Esophagus mucosa (tissue), 1 donor: ENCODE results near the gene POLR1G. TPM values are rescaled to one million over a fixed set of nuclear protein-coding genes. Genes with fewer than 3 reads are reported as not detected.
A peak's percentile ranks its signal among the peaks of the same experiment; 100 is the strongest.
"Not testable (repeated sequence)": the region's sequence is repeated elsewhere in the genome, so short reads cannot be mapped to it uniquely, and the experiment has no call there.

Experiments
- ATAC-seq: fragments of 200-7000 bp; cut with Tn5 transposase; one replicate; pipeline ENCODE4 v1.9.1; 2020
- total RNA-seq: library from RNA; stranded (reverse); gene quantifications from one replicate; pipeline ENCODE4 v1.2.4, GENCODE V29; 2023
- donor health status: DM: yes; HTN: yes; CAD: no.

POLR1G gene
- total RNA-seq, 1 donor from 2014 or later = 6.5 TPM

DNA sequence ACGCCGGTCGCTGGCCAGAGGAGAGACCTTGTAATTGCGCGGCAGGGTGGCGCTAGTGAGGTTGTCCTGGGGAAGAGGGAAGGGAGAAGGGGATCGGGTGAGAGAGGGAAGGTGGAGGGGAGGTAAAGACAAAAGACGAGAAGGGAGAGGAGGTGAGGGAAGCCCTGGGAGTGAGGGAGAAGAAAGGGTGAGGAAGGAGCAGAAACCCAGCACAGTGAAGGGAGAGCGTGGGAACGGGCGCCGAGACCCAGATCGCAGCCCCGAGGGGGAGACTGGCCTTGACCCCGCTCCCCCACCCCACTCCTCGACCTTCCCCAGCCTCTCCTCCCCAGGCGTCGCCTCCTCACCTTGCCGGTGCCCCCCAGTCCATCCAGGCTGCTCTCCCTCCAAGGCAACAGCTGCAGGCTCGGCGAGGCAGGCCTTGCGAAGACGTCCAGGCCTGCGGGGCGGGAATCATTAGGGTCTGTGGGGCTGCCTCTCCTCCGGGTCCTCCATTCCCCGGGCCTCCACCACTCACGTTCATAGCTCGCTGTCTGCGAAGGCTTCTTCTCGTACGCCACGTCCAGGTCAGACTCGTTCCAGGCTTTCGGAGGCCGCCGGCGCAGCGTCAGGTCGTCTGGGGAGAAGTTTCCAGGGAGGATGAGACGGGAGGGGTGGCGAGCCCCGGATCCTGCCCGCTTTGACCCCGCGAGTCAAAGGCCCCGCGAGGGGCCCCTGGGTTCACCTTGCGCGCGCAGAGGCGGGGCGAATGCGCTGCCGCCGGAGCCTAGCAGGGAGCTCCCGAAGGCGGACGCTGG, 10.4 kb upstream of the POLR1G start:
- no peak for ATAC-seq

DNA sequence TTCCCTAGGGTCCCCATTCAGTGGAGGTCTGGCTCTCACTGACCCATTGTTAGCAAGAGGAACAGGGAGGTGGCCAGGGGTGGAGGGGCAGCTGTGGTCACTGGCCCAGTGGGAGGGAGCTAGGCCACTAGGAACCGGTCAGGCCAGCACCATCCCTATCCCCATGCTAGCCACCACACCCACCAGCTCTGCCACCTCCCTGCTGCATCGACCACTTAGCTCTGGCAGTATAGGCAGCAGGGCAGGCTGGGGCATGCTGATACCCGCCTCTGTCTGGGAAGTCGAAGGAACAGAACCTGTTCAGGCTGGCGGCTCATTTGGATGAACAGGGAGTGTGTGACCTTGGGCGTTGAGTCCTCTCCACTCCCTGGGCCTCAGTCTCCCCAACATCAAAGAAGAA, 6.3 kb upstream of the POLR1G start:
- peak; percentile 75 for ATAC-seq

DNA sequence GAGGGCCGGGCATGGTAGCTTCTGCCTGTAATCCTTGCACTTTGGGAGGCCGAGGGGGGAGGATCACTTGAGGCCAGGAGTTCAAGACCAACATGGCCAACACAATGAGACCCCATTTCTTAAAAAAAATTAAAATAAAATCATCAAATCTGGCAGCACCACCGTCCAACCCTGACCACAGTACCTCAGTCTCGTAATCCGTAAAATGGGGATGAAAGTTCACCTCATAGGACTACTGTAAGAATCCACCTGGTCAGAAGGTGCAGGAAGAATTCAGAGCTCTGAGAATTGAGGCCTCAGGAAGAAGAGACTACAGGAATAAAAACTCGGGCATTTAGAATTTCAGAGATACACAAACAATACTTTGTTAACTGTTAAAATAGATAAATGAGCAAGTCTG, 4.6 kb upstream of the POLR1G start:
- ATAC-seq = no peak

DNA sequence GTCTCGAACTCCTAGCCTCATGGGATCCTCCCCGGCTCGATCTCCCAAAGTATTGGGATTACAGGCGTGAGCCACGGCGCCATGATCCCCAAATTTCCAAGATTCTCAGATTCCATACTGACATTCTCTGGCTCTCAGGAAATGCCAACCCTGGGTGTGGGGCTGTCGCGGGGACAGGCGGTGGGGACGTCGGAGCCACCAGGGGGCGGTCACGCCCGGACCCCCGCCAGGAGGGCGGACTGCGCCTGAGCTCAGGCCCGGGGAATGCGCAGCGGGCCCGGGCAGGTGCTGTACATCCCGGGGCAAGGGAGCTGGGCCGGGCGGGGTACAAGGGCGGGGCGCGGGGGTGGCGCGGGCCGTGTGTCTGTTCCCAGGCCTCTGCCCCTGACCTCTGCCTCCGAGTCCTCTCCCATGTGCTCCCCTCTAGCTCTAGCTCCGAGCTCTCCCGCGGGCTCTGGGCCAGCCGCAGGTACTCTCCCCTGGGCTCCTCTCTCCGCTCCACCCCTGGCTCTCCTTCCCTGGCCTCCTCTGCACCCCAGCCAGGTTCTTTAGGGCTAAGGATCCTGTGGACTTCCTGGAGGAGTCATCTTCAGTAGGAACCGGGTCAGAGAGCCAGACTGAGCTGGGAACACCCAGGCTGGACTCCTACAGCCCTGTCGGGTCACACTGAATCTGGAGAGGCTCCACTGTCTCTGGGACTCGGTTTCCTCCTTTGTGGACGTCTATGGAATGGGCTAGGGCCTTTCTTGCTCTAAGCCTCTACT, 4.0 kb upstream of the POLR1G start:
- ATAC-seq = peak; percentile 48

DNA sequence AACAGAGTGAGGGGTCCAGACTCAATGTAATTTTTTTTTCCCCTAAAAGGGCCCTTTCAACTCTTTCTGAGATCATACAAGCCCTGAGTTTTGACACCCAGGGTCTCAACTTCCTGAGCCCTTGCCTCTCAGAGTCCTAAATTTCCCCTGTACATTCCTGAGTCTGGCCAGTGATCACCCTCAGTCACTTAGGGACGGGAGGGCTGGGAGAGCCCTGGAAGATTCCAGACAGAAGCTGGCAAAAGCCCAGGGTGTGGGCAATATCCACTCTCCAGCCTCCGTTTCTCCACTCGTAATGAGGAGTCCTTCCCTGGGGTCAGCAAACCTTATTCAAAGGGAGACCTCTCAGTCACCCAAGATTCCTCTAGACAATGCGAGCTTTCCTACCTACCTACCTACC, 3.2 kb upstream of the POLR1G start:
- no peak for ATAC-seq

DNA sequence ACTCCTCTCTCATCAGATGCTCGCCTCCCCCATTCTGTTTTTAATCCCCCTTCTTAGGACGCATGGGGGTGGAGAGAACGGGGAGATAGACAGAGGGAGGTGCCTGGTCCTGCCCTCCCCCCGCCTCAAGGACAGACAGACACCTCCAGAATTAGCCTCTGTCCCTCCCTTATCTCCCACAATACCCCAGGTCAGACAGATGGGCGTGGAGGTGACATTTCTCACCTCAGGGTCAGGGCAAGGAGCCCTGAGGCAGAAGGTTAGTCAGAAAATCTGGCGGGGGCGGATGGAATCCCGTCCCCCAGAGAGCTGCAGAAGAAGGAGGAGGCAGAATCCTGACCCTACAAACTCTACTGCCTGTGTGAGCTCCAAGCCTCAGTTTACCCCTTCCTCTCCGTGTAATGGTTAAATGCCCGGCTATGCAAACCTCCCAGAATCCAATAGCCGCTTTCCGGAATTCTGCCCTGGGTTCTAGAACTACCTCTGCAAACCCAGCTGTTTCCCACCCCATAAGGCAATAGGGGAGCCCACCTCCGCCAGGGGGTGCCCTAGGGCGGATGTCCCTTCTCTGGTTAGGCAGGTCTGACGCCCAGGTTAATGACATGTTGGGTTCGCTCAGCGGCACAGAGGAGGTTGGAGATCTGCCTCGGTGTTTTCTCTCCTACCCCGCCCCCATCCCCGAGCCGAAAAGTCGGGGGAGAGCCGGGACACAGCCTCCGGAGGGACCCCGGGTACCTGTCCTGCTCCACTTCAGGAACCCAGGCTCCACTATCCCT, 2.5 kb upstream of the POLR1G start:
- ATAC-seq = peak; percentile 9

DNA sequence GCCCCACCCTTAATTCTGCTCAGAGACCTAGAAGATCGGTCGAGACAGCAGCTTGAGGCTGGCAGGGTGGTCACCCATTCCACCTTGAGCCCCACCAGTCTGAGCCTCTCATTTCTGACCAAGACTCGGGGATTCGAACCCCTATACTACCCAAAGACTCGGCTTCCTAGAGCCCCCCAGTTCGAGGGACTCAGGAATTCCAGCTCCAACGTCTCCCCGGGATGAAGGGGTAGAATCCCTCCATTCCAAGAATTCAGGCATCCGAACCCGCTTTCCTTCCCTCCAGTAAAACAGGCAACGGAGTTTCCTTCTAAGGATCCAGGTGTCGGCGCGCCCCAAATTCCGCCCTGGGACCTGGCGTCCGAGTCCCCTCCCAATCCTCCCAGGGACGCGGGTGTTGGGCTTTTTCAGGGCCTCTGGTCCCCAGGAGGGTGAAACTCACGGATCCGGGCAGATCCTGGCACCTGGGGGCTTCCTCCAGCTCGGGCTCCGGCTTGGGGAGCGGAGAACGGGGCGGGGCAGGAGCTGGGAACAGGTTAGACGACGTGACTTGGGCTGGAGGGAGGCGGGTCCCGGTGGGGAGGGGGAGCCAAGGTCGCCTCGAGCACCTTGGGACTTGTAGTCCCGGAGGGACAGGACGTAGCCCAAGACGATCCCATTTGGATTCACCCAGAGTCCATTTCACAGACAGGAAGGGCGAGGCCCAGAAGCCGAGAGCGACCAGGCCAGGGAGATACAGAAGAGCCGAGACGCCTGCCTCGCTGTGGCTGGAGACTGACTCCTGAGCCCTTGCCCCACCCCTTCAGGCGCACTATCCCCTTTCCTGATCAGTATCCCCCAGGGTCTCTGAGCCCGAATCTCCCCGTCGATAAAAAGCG, 1.6 kb upstream of the POLR1G start, which contains the start of gene PPP1R13L:
TSS of gene PPP1R13L (minus strand) at position 513 of the 878 bp plus-strand sequence. CDS start 6,751 bp downstream, outside the sequence.
- ATAC-seq = peak; percentile 73

DNA sequence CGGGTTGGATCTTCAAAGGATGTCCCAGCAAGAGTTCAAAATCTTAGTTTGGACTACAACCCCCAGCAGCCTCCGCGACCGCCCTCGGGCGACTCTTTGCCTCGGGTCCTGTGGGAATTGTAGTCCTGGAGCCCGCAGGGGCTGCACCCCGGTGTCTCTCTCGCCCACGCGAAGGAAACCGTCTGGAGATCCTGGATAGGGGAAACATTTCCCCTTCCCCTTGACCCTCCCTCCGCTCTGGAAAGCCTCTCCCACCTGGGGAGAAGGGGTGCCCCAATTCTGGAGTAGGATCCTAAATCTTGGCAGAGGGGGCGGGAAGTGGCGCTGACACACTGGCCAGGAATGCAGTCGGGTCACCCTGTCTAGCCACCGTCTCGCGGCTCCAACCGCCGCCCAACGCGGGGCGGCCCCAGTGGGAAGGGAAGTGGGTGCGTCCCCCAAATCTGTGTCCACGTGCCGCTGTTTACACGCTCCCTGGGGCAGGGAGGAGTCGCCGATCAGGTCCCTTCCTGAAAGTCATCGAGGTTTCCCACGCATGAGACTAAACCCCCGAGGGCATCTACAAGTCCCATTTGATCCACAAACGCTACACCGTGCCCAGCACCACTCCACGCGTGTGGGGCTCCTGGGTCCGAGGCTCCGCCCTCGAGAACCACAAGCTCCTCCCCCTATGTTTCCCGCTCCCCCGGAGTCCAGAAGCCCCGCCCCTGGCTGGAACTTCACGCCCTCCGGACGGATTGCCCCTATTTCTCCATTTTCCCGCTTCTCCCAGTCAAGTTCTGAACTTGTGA, 814 bp upstream of the POLR1G start:
- ATAC-seq = peak; percentile 78

DNA sequence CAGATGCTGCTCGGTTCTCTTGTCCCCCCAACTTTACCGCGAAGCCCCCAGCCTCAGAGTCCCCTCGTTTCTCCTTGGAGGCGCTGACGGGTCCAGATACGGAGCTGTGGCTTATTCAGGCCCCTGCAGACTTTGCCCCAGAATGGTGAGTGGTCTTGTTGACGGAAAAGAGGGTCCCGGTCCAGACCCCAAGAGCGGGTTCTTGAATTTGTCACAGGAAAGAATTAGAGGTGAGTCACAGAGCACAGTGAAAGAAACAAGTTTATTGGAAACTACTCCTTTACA, 589 bp downstream of the POLR1G start:
- ATAC-seq = no peak

DNA sequence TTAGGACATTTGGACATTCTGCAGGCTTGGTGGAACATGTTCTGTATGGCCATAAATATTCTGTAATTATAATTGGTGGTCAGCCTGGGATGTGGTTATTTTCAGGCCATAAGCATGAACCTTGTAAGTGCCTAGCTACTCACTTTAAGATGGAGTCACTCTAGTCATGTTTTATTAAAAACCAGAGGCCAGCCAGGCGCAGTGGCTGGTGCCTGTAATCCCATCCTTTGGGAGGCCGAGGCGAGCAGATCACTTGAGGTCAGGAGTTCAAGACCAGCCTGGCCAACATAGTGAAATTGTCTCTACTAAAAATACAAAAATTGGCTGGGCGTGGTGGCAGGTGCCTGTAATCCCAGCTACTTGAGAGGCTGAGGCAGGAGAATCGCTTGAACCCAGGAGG, 1.1 kb downstream of the POLR1G start:
- ATAC-seq = not testable (repeated sequence)

DNA sequence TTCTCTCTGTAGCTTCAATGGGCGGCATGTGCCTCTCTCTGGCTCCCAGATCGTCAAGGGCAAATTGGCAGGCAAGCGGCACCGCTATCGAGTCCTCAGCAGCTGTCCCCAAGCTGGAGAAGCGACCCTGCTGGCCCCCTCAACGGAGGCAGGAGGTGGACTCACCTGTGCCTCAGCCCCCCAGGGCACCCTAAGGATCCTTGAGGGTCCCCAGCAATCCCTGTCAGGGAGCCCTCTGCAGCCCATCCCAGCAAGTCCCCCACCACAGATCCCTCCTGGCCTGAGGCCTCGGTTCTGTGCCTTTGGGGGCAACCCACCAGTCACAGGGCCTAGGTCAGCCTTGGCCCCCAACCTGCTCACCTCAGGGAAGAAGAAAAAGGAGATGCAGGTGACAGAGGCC, 1.7 kb downstream of the POLR1G start:
- ATAC-seq = no peak

DNA sequence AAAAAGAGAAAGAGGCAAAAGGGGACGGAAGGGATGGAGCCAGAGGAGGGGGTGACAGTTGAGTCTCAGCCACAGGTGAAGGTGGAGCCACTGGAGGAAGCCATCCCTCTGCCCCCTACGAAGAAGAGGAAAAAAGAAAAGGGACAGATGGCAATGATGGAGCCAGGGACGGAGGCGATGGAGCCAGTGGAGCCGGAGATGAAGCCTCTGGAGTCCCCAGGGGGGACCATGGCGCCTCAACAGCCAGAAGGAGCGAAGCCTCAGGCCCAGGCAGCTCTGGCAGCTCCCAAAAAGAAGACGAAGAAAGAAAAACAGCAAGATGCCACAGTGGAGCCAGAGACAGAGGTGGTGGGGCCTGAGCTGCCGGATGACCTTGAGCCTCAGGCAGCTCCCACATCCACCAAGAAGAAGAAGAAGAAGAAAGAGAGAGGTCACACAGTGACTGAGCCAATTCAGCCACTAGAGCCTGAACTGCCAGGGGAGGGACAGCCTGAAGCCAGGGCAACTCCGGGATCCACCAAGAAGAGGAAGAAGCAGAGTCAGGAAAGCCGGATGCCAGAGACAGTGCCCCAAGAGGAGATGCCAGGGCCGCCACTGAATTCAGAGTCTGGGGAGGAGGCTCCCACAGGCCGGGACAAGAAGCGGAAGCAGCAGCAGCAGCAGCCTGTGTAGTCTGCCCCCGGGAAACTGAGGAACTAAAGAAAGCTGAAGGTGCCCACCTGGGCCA, 2.5 kb downstream of the POLR1G start:
- no peak for ATAC-seq

DNA sequence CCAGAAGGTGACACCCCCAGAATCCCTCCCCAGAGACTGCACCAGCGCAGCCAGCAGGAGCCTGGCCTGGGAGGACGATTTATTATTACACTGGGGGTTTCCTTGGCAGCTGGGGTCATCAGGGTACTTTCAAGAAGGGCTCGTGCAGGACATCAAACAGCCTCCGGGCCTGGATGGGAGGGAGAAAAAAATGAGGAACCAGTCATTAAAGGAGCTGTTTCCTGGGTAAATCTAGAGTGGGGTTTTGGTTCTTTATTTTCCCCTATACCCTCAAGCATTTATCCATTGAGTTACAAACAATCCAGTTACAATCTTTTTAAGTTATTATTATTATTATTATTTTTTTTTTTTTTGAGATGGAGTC, 3.1 kb downstream of the POLR1G start:
- ATAC-seq = no peak

DNA sequence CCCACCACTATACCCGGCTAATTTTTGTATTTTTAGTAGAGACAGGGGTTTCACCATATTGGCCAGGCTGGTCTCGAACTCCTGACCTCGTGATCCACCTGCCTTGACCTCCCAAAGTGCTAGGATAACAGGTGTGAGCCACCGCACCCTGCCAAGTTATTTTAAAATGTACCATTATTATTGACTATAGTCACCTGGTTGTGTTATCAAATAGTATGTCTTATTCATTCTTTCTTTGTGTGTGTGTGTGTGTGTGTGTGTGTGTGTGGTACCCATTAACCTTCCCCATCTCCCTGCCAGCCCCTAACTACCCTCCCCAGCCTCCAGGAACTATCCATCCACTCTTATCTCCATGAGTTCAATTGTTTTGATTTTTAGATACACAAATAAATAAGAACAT, 3.9 kb downstream of the POLR1G start:
- not testable (repeated sequence) for ATAC-seq

DNA sequence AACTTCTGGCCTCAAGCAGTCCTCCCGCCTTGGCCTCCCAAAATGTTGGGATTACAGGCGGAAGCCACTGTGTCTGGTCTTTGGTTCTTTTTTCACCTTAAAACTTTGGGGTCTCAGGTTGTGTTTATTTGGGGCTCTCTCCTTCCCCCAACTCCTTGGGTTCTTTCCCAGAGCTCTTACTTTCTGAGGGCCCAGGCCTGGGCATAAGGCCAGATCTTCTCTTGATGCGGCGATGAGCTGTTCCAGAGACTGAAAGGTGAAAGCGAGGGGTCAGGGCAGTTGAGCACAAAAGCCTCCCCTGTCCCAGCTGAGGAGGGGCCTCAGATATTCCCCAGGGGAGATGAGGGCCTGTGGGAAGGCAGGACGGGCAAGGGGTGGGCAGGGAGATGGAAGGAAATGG, 7.1 kb downstream of the POLR1G start:
- ATAC-seq = no peak

DNA sequence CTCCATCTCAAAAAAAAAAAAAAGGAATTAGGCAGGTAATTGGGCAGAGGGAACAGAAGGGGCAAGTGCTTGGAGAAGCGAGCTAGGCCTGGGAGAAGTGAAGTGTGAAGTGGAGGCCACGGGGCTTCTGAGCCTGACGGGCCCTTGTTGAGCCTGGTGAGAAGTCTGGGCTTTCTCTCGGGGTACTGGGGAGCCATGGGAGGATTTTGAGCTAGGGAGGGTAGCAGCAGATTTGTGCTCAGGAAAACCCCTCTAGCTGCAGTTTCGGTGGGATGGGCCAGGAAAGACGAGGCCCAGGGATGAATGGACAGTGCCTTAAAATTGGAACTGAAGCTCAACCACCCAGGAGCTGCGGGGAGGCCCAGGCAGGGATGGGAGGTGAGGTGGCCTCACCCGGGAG, 8.0 kb downstream of the POLR1G start:
- no peak for ATAC-seq

DNA sequence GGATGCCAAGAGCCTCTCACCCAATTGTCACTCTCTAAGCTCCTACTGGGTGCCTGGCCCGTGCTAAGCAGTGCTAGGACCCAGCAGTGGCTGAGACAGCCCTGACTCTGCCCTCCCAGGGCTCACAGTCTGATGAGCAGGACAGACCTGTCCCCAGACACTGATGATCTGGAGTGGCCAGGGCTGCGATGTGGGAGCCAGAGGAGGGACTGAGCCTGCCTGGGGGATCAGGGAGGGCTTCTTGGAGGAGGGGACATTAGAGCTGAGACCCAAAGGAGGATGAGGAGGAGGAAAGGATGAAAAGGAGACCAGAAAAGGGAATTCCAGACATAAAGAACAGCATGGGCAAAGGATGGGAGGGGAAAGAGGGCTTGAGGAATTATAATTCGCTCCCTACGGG, 10.7 kb downstream of the POLR1G start:
- ATAC-seq = no peak

DNA sequence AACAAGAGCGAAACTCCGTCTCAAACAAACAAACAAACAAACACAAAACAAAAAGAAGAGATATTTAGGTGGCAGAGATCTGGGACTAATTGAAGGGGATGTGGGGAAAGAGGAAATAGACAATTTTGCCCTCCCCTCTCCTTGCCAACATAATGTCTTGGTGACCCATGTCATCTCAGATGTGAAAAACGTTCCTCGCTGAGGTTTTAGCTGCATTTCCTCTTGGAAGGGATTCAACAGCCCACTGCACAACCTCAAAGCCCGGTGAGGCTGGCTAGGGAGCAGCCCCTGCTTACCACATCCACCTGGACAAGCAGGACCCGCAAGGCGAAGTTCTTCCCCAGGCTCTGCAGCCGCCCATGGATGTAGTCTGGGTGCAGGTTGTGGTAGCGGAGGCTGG, 12.4 kb downstream of the POLR1G start:
- ATAC-seq = no peak

DNA sequence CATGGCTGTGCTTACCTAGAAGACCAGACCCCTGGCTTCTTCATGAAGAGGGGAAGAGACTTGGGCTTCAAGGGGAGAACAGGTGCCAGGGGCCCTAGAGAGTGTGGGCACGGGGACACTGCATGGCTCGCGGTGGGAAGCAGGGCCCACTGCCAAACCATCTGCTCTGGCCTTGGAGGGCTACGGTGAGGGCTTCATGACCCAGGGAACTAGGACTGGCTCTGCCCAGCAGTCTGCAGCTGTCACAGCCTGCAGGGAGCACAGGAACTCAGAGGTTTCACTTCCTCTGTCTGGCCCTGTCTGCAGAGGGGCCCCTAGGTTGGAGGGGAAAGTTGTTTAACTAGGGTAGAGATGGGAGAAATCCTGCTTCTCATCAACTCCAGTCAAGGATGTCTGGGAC, 13.0 kb downstream of the POLR1G start:
- ATAC-seq = no peak

DNA sequence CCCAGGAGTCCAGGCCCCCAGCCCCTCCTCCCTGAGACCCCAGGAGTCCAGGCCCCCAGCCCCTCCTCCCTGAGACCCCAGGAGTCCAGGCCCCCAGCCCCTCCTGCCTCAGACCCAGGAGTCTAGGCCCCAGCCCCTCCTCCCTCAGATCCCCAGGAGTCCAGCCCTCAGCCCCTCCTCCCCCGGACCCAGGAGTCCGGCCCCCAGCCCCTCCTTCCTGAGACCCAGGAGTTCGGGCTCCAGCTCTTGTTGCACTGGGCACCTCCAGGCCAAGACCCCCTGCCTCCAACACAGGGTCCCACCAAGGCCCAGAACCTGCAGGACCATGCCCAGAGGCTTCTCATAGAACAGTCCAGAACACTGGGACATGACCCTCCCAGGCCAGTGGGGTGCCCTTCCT, 13.5 kb downstream of the POLR1G start:
- ATAC-seq = no peak

DNA sequence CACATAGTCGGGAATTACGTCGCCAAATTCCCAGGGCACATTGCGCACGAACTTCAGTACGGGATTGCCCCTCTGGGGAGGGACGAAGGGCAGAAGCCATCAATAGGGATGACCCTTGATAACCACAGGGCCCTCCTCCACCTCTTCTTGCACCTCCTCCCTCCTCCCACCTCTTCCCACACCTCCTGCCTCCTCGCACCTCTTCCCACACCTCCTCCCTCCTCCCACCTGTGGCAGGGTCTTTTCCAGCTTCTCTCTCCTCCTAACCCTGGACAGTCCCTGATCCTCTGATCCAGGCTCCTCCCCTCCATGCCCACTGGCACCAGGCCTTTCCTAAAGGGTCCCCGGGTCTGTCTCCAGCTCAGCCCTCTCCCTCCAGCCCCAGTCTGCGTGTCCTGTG, 13.9 kb downstream of the POLR1G start:
- ATAC-seq = no peak
